ENCODE data around the gene KCNK2.

DNA sequence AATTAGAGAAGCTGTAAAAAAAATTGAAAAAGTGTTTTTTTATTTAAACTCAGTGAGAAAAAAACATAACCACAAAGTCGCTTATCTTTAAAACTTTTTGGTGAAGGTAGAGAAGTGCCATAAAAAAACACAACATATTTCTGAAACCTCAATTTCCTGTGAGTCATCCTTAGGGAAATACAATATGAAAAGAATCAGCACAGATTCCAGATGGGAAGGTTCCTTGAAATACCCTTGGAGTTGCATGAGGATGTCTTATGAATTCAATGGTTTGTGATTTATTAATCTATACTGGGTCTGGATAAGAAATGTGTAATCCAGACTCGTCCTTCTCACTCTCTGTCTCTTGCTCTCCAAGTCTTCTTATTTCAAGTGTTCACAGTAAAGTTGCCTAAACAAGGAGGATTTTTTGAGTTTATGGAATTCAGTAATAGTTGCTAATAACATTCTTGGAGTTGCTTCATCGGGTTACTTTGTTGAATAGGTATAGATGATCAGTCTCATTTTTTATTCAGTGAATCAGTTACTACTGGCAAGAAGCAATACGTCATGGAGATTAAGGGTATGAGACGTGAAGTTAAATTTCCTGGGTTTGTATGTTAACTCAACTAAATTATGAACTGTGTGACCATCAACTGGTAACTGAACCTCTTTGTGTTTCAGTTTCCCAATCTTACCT lies 191.4 kb downstream of the KCNK2 start:
- no peak for TF ChIP-seq EZH2 (IDR thresholded peaks at IDR 0.05; ENCODE audit: borderline replicate concordance, low read depth, low read length, severe bottlenecking)
- TF ChIP-seq, protein P1, sequence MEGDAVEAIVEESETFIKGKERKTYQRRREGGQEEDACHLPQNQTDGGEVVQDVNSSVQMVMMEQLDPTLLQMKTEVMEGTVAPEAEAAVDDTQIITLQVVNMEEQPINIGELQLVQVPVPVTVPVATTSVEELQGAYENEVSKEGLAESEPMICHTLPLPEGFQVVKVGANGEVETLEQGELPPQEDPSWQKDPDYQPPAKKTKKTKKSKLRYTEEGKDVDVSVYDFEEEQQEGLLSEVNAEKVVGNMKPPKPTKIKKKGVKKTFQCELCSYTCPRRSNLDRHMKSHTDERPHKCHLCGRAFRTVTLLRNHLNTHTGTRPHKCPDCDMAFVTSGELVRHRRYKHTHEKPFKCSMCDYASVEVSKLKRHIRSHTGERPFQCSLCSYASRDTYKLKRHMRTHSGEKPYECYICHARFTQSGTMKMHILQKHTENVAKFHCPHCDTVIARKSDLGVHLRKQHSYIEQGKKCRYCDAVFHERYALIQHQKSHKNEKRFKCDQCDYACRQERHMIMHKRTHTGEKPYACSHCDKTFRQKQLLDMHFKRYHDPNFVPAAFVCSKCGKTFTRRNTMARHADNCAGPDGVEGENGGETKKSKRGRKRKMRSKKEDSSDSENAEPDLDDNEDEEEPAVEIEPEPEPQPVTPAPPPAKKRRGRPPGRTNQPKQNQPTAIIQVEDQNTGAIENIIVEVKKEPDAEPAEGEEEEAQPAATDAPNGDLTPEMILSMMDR (IDR thresholded peaks at IDR 0.05; ENCODE audit: borderline replicate concordance, extremely low read depth, low read length, poor library complexity, severe bottlenecking): no peak
